HG02588 (cell line): Measurements from ENCODE around the gene KCNMA1.
A peak's percentile ranks its signal among the peaks of the same experiment; 100 is the strongest.

ENCODE experiments used
- ATAC-seq: cut with Tn5 transposase; IDR thresholded peaks from one replicate; pipeline ENCODE4 v1.9.1; 2021; ENCODE audit warnings: mild to moderate bottlenecking, moderate library complexity; ENCODE audit not compliant: unreplicated experiment

Gene KCNMA1

DNA sequence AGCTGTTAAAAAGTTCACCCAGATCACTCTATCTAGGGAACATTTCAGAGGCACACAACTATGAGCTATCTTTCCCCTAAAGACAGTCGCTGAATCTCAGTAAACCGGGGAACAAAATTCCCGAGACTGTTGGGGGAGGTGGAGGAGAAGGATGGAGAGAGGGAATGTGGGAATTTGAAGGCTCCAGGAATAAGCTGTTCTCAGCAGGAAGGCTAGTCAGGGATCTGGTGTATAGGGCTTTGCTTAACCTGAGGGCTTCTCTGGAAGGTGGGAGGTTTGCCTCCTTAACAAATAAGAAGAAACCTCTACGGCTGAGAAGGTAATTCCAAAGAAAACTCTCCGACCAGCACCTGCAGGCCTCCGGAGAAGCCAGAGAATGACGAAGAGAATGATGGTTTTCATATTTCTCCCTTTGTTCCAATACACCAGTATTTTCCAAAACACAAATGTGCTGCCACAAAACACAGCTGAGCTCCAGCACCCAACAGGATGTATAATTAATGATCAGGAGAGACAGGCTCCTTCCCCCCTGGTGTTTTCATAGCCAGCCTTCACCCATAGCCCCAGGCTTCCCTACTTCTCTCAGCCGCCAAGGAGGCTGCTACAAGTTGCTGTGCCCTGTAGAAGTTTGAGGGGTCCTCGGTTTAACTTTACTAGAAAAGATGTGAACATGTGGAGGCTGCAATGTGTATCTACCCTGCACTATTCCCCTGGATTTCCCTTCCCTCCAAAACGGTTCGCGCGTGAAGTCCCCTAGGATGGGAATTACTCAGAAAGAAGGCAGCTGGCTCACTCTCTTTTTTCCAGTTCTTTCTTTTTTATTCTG, 2.0 kb downstream of the KCNMA1 start:
- ATAC-seq = no peak

GRCh38 chr10:77634939-77635338, 2.7 kb downstream of the KCNMA1 start:
- ATAC-seq = no peak

GRCh38 chr10:77633376-77633775, 4.2 kb downstream of the KCNMA1 start:
- ATAC-seq = no peak

DNA sequence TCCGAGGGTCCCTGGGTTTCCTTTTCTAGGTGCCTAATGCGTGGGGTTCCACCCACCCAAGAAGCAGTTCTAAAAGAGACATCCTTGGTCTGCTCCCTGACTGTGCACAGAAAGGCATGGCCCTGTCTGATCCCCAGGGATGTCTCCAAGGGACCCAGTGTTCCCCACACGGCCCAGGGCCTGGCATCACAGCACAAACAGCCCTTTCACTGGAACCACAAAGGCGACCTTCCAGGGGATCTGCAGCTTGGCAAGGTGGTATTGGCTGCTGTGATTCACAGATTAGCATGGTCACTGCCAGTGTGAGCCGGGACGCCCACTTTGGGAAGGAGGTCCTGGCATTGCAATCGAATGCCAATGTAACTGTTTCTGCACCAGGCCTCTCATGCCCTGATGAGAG, 6.4 kb downstream of the KCNMA1 start:
- ATAC-seq = no peak

- ATAC-seq = no peak
Measured at GRCh38 chr10:77630507-77630848, 7.1 kb downstream of the KCNMA1 start.

GRCh38 chr10:77629775-77630506, 7.7 kb downstream of the KCNMA1 start:
- no peak for ATAC-seq

GRCh38 chr10:77628906-77629730, 8.5 kb downstream of the KCNMA1 start:
- ATAC-seq = no peak

DNA sequence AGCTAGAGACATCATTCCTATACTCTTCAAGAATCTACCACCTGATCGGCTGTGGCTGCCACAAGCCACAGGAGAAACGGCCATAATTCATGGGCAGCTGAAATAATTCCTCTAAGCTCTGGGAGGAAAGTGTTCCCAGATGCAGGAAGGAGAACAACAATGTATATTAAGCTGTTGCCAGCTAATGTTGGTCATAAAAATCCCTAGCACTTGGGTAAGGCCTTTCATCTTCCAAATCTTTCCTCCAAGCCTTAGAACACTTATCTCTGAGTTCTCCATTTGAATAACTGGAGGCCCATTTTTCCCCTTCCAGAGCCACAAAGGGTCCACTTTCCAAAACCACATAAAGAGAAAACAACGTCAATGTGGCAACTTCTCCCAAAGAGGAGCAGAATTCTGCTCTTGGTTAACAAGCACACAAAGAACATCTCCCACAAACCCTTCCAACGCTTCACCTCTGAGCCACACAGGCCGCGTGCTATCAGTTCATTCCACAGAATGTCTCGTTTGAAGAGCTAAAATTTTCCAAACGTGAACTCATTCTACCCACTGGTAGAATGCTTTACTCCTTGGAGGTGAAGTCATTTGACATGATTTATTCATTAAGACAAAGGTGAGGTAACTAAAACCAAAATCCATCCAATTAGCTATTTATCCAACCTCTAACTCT, 11.2 kb downstream of the KCNMA1 start:
- ATAC-seq = no peak

- no peak for ATAC-seq
Measured at GRCh38 chr10:77625379-77625778, 12.2 kb downstream of the KCNMA1 start.

DNA sequence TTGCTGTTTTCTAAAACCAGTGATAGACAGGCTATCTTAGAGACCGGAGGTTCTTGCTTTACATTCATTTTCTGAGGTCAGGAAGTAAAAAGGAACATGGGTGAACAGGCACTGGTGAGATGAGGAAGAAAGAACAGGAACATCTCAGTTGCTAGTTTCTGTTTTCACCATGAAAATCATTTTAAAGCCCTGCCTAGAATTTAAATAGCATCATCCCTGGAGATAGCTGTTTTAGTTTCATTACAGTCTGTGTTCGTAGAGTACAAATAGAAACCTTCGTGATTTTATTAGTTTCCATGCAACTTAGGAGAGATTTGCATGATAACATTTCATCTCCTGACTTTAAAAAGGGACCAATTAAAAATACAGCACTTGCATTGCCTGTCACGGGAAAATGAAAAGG, 14.7 kb downstream of the KCNMA1 start:
- ATAC-seq = peak; percentile 70

DNA sequence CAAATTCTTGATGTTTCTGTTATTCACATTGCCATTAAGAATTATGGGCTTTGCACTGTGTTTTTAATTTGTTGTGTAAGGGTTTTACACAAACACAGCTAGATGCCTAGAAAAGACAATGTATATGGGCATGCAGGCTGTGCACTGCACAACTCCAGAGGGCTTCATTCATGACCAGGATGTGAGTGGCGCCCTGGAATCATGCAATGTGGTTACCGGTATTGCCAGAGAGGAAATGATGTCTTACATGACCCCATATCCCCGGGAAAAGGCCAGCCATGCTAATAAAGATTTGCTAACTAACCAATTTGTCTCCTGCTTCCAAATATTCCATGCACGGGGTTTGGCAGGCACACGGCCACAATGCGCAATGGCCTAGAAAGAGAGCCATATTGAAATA, 16.9 kb downstream of the KCNMA1 start:
- no peak for ATAC-seq

GRCh38 chr10:77619964-77620703, 17.5 kb downstream of the KCNMA1 start:
- no peak for ATAC-seq

DNA sequence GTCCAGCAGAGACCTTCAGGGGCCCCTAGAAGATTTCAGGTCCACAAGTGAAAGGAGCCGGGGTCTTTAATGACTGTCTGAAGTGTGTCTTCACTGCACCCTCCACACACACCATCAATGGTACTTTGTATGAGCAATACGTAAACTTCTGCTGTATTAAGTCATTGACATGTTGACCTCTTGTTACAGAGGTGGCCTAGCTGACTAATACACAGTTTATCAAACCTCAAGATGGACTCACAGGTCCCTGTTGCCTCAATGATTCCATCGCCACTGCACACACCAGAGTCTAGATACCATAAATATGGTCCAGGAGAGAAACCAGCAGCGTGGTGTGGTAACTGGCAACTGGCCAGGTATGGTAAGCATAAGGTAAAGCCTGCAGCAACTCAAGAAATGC, 19.5 kb downstream of the KCNMA1 start:
- no peak for ATAC-seq

GRCh38 chr10:77616766-77617165, 20.8 kb downstream of the KCNMA1 start:
- ATAC-seq = no peak

- no peak for ATAC-seq
Measured at GRCh38 chr10:77614778-77615625, 22.6 kb downstream of the KCNMA1 start.

DNA sequence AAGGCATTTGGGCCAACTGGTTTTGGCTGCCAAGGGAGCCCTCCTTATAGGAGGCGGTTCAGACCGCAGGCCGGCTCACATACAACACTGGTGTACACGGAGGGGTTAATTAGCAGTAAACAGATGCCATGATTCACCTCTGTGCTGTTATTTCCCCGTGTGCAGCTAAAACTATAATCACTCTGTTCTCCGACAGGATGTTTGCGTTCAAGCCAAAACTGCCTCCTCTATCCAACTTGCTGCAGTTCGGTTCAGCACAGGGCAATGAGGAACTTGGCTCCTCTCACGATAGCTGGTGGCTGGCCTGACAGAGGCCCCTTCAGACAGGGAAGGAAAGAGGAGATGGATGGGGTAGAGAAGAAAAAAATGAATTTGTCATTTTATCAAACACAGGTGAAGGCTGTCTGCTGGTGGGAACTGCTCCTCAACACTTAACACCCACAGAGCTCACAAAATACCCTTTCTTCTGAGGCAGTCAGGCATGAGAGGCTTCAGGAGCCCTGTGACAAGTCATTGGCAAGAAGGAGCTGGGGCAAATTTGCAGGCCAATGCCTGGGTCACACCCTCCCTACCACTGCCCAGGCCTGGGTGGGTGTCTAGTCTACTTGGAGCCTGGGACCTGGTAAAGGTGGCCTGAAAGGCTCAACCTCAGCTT, 24.0 kb downstream of the KCNMA1 start:
- ATAC-seq = no peak

DNA sequence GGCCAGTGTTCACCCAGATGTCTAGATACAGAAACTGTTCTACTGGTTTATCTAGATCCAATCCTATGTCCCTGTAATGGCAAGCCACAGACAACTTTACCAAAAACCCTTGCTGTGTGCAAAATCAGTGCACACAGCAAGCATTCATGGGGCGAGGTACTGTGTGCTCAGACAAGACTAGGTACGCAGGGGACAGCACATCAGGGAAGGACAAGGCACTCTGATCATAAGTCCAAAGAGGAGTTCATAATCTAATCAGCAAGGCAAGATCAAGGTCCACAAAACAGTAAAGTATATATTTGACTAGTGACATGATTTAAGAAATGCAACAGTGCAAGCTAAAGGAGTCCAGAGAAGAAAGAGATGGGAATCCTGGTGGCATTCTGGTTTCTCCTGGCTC, 25.9 kb downstream of the KCNMA1 start:
- ATAC-seq = no peak

DNA sequence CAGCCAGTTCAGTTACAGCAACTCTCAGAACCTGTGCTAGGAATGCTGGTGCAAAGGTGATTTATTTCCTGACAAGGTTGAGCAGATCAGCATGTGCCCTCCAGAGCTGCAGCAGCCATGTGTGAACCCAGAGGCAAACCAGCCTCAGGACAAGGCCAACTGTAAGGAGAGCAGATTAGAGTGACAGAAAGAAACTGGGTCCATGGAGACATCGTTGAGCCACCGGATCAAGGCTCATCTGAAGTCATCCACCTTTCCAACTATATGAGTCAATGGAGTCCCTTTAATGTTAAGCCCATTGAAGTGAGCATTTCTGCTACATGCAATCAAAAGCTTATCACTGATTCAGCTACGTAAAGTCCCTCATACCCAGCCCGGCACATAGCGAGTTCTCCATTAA, 26.4 kb downstream of the KCNMA1 start:
- ATAC-seq = no peak

DNA sequence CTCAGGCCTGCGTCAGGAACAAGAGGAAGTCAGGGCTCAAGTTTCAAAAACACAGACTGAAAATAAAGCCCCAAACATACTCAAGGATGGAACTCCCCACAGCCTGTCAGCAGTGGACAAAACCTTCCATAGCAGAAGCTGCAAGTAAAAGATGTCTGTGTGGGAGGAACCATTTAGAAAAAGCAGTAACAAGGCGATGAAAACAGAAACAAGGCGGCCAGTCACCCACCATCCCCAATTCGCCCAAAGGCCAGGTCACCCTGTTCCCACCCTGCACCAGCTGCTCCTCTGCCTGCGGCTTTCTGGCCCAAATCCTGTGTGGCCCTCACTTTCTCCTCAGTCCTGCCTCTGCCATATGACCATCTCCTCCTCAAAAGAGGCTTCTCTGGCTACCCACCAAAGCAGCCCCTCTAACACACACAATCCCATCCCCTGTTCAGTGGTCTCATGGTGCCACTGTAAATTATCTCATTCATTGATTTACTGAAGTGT, 27.8 kb downstream of the KCNMA1 start:
- peak; percentile 65 for ATAC-seq
